H1 (cell line): Measurements from ENCODE around the gene RFX1.

Source experiments
- BACH1 ChIP-seq: IDR thresholded peaks from 2 replicates; pipeline ENCODE4 v1.6.1; 2012; ENCODE audit warnings: low read length, improper control_type of control experiment
- CHD2 ChIP-seq: IDR thresholded peaks from 2 replicates; pipeline ENCODE4 v1.6.1; 2012; ENCODE audit warnings: low read length, improper control_type of control experiment

DNA sequence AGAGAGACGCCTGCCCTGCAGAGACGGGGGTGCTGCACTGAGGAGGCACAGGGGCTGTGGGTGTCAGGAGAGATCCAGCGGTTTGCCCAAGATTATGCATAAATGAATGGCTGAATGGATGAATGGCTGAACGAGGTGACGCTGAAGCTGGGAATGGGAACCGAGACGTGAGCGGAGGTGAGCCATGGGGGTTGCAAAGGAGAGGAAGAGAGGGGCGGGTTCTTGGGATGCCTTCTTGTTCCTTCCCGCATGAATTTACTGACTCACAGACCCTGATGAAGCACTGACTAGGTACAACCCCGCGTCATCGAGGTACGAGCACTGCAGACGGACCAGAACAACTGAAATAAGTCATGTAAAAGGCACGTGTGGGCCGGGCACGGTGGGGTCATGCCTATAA is 37.1 kb downstream of the RFX1 start:
- TF ChIP-seq CHD2 (no peak), BACH1 (no peak)
